Adrenal gland (tissue), 5 donors: ENCODE measurements around the gene ASXL1.

Experiments
- POLR2A ChIP-seq, 2 donors: fragments of 450-650 bp; IDR thresholded peaks; one replicate each; pipeline ENCODE4 v1.6.1; 2017; ENCODE audit warnings: antibody characterized with exemption in 2 of 2, mild to moderate bottlenecking in 2 of 2, moderate library complexity in 1 of 2
- TF ChIP-seq, protein P1 (sequence below), 6 experiments: fragments of 450-650 bp in 4 of 6; fragments of 200-600 bp in 2 of 6; sonication (generic) in 1 of 6; IDR thresholded peaks; 1 replicate in 5 of 6; 2 replicates in 1 of 6; pipeline versions ENCODE4 v1.5.1 to v1.8.0; 2016 to 2021; ENCODE audit warnings: antibody characterized with exemption in 6 of 6, mild to moderate bottlenecking in 2 of 6, moderate library complexity in 1 of 6
- donor health status: DM: no; HTN: no; CAD: no.

DNA sequence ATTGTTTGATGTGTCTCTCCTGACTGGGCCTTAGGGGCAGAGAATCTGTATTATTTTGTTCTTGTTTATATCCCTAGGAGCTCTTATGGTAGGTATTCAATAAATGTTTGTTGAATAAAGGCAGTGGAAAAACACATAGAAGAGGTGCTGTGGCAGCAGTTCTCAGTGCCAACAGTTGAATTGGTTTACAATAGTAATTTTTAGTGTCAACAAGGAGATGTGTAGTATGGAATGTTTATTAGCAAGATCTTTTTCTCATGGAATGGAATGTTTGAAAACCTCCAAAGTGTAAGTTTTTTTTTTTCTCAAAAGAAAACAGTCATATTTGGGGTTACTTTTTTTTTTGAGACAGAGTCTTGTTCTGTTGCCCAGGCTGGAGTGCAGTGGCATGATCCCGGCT lies 28.0 kb downstream of the ASXL1 start:
- TF ChIP-seq, protein P1, sequence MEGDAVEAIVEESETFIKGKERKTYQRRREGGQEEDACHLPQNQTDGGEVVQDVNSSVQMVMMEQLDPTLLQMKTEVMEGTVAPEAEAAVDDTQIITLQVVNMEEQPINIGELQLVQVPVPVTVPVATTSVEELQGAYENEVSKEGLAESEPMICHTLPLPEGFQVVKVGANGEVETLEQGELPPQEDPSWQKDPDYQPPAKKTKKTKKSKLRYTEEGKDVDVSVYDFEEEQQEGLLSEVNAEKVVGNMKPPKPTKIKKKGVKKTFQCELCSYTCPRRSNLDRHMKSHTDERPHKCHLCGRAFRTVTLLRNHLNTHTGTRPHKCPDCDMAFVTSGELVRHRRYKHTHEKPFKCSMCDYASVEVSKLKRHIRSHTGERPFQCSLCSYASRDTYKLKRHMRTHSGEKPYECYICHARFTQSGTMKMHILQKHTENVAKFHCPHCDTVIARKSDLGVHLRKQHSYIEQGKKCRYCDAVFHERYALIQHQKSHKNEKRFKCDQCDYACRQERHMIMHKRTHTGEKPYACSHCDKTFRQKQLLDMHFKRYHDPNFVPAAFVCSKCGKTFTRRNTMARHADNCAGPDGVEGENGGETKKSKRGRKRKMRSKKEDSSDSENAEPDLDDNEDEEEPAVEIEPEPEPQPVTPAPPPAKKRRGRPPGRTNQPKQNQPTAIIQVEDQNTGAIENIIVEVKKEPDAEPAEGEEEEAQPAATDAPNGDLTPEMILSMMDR (IDR thresholded peaks at IDR 0.05): no peak
- no peak for TF ChIP-seq POLR2A (IDR thresholded peaks at IDR 0.05)
